Adipose tissue (tissue), 3 donors: ENCODE results near the gene MGME1. TPM values are rescaled to one million over a fixed set of nuclear protein-coding genes. Genes with fewer than 3 reads are reported as not detected.

Experiments used
- H3K27ac ChIP-seq: one replicate; pipeline ENCODE4 v1.5.1; 2013; ENCODE audit warnings: low read depth, low read length
- WGBS, 3 donors: extraction: QIAGEN DNeasy Blood & Tissue Kit; methylation state at CpG; one replicate each; pipeline ENCODE4 v1.1.7; 2013; 5-methylcytosine and 5-hydroxymethylcytosine counted together
- polyA plus RNA-seq, 3 donors: library from polyadenylated mRNA; stranded (reverse); fragments of 200-250 nt; gene quantifications; one replicate each; pipeline ENCODE4 v1.2.3, GENCODE V29; 2013
- donor health status: healthy with polysubstance abuse.
- donor health status: Bipolar disorder and iron deficiency.
- donor health status: healthy.

The MGME1 gene
- polyA plus RNA-seq, 3 donors = 5.4 to 11.2 (median 6.8) TPM

DNA sequence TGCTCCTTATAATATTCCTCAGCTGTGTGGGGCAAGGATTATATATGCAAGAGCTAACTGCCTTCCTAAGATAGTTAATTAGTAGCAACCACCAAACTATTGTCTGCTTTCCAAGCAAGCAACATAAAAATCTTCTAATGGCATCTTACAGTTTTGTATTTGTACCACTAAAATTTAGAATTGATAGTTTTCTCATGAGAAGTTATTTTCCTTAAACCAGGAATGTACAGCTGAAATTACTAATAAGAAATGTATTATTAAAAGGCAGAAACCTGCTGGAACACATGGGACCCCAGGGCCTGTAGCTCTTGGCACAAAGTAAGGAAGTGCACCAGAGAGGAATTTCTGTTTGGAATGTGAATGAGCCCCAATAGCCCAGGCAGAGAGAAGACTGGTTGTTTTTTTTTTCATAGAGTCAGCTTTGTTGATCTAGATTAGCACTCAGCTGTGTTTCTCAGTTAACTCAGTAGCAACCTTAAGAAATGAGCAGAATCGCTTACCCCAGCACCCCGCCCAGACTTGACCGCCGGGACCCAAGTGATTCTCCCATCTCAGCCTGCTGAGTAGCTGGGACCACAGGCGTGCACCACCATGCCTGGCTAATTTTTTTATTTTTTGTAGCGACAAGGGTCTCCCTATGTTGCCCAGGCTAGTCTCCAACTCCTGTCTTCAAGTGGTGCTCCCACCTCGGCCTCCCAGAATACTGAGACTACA, 2.6 kb downstream of the MGME1 start:
- no peak overlapping the region for H3K27ac ChIP-seq
- WGBS, 3 donors = 47 to 75% (median 68%) methylated on average over 7 of the region's 7 CpGs

DNA sequence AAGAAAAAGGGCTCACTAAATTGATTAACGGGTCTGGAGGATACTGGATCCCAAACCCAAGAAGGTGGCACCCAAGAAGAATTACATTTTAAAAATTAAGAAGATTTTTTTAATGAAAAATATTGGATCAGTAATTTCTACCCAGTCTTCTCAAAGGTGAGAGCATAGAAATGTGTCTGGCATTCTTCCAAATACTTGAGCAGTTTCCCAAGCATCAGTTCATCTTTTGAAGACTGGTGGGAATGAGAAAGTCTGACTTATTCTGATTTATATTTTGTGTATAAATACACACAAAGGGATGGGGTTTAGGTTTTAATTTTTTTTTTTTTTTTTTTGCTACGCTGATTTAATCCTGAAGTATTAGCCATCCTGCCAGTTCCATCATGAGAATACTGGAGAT, 3.3 kb downstream of the MGME1 start:
- 72 to 80% (median 74%) methylated on average over 2 of the region's 2 CpGs for WGBS, 3 donors
- H3K27ac ChIP-seq = no peak overlapping the region

DNA sequence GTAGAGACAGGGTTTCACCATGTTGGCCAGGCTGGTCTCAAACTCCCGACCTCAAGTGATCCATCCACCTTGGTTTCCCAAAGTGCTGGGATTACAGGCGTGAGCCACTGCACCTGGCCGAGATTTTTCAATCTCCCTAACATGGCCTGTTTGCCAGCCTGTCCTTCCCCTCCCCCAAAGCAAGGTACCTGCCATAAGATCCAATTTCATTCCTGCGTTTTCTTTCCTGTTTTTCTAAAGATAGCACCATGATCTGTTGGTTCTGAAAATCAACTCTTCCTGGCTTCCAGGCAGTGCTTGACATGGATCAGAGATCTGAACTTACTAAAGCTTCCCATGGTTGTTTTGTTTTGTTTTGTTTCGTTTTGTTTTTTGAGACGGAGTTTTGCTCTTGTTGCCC, 7.5 kb downstream of the MGME1 start:
- no peak overlapping the region for H3K27ac ChIP-seq
- WGBS, 3 donors = 86 to 96% (median 93%) methylated on average over 6 of the region's 6 CpGs

DNA sequence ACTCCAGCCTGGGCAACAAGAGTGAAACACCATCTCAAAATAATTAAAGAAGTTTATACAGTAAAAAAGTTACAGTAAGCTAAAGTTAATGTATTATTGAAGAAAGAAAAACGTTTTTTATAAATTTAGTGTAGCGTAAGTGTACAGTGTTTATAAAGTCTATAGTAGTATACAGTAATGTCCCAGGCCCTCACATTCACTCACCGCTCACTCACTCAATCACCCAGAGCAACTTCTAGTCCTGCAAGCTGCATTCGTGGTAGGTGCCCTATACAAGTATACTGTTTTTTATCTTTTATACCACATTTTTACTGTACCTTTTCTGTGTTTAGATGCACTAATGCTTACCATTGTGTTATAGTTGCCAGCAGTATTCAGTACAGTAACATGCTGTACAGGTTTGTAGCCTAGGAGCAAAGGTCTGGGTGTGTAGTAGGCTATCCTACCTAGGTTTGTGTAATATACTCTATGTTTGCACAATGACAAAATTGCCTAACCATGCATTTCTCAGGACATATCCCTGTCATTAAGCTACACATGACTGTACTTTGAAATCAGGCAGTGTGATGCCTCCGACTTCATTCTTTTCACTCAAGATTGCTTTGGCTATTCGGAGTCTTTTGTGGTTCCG, 16.7 kb downstream of the MGME1 start:
- 82 to 92% (median 91%) methylated on average over 7 of the region's 7 CpGs for WGBS, 3 donors
- no peak overlapping the region for H3K27ac ChIP-seq

DNA sequence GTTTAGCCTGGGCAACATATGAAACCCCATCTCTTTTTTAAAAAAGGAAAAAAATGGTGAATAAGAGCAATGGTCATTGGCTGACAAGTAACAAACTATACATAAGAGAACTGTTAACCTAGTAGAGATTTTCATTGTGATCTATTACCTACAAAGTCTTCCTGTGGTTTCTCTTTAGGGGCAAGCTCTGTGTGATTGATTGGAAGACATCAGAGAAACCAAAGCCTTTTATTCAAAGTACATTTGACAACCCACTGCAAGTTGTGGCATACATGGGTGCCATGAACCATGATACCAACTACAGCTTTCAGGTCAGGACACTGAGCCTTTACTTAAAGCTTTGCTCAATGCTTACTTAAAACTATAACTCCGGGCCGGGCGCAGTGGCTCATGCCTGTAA, 19.2 kb downstream of the MGME1 start:
- H3K27ac ChIP-seq = no peak overlapping the region
- WGBS, 3 donors = 93 to 96% (median 93%) methylated on average over 3 of the region's 3 CpGs

DNA sequence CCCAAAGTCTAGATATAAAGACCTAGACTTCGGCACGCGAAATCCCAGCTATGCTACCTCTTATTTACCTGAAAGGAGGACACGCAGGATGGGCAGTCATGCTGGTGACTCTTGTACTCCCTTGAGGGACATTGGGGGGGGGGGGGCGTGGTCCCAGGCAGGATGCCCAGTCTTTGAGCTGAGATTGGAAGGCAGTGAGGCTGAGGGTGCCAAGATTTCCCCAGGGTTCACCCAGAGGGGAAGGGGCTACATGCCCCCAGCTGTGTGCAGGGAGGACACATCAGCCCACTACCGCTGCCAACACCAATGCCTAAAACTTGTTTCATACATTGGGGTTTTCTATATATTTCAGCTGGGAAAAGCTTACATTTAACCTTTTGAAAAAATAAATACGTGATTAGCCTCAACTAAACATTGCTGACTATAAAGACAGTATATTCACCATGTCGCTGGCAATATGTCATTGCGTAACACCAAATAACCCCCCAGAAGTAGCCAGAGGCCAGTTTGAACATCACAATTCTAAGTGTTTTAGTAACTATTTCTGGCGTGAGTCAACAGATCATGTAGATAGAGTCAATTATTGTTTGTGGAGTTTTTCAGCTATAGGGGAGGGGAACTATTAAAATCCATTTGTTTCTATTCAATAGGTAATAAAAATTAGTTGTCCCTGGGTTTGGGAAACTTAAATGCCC, 21.6 kb downstream of the MGME1 start:
- 90 to 93% (median 92%) methylated on average over 10 of the region's 10 CpGs for WGBS, 3 donors
- no peak overlapping the region for H3K27ac ChIP-seq

DNA sequence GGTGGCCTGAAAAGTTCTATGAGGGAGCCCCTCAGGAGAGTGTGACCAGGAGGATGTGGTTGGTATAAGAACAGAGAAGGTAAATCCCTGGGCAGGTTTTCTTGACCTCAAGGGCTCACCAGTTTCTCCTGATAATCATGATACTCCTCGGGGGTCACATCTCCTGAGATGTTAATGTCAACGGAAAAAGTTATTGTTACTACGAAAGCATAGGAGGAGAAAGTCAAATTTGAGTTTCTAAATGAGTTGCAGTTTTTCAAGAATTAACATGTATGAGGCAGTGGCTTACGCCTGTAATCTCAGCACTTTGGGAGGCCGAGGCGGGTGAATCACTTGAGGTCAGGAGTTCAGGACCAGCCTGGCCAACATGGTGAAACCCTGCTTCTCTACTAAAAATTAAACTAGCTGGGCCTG, 23.4 kb downstream of the MGME1 start:
- no peak overlapping the region for H3K27ac ChIP-seq

DNA sequence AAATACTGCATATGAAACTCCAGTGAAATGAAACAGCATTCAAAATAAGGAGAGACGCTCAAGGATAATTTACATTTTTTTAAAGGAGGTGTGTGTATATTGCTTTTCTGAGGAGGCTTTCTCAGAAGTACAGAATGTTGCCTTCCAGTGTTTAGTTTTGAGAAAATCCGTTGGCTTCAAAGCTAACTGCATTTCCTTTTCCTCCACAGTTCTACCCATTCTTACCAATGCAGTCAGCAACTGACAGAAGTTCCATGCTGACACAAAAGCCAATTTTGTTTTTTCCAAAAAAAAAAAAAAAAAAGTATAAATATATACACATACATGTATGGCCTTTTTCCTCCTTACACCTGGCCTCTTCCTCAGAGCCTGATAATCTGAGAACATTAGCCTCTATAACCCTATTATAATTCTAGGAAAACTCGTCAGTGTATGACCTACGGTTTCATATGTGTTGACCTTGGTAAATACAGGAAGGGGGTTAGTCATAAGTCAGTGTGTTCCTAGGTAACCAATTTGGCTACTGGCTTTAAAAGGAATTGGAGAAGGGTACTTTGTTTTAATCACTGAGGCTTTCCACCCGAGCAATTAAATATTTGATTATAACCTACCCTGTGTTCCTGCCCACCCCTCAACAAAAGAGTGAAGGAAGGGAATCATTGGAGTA, 24.2 kb downstream of the MGME1 start:
- H3K27ac ChIP-seq = no peak overlapping the region
- WGBS, 3 donors = 48 to 65% (median 54%) methylated on average over 5 of the region's 5 CpGs

More for the DNA sequence above, 23.4 kb downstream of the MGME1 start:
- 74 to 88% (median 85%) methylated on average over 6 of the region's 6 CpGs for WGBS, 3 donors

DNA sequence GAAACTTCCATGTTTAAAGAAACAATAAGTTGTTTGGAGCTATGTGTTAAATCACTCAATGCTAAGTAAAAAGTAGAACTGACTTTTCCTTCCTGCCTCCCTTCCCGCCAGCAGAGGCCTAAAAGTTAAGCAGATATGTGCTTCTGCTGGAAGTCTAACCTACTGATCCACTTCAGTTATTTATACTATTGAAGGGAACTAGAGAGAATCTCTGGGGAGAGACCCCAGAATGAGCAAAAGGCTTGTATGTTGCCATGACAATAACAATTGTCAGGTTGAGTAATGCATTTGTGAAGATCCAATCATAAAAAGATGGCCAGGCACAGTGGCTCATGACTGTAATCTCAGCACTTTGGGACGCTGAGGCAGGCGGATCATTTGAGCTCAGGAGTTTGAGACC, 24.7 kb downstream of the MGME1 start:
- no peak overlapping the region for H3K27ac ChIP-seq
- 81 to 92% (median 84%) methylated on average over 3 of the region's 3 CpGs for WGBS, 3 donors

DNA sequence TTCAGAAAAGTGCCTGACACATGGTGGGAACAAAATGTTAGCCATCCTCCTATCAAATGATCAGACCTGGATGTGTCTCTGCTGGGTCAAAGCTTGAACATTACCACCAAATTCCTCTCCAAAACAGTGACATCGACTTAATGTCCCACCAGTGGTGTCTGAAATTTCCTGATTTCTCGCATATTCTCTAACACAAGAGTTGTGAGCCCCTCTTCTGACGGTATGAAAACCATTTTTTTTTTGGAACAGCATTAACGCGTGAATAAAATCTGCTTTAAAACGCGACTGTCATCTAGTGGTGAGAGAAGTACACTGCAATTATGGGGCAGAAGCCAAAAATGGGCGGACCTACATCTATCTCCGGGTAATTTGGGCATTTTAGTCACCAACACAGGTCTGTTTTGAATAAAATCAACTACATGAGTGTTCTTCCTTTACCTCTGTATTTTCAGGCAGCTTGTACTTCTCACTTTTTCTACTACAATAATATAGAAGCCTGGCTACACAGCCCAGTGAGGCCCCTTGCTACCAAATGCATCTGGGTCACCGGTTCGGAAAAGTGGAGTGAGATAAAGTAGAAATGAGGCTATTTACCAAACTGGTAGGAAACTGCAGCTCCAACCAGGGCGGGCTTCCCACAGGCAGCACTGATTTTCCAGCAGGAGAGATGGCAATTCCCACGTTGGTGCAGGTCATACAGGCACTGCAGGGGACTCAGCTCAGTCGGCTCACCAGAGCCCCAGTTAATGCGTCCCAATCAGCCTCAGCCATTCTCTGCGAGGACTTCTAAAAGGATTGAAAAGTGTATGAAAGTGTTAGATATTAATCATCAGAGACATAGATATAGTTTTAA, 27.4 kb downstream of the MGME1 start:
- no peak overlapping the region for H3K27ac ChIP-seq
- WGBS, 3 donors = 21 to 24% (median 22%) methylated on average over 16 of the region's 16 CpGs

DNA sequence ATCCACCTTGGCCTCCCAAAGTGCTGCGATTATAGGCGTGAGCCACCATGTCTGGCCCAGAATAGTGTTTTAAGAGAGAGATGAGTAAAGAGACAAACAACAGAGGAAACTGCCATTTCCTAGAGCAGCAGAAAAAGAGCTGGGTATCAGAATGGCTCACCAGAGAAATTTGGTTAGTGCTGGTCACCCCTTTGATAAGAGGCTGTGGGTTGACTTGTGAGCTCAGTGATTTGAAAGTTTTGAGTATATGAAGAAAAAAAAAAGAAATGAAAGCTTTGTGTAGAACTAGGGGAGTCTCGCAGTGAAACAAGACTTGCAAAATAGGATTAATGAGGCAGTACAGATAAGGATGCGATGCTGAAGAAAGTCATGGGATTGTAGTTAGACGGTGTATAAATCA, 29.6 kb downstream of the MGME1 start:
- WGBS, 3 donors = 92 to 96% (median 92%) methylated on average over 5 of the region's 5 CpGs
- no peak overlapping the region for H3K27ac ChIP-seq

DNA sequence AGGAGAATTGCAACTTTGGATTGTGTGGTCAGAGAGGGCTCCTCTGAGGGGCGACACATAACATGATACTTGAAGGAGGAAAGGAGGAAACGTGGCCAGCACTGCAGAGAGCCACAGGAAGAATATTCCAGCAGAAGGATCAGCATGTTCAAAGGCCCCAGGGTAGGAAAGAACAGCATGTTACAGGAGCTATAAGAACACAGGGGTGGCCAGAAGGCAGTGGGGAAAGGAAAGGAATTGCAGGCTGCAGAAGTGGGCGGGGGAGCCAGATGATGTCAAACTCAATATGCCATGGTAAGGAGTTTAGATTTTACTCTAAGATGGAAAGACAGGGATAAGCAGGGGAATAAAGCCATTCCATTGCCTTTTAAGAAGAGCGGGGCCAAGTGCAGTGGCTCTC, 30.7 kb downstream of the MGME1 start:
- WGBS, 3 donors = 80 to 86% (median 85%) methylated on average over 4 of the region's 4 CpGs
- no peak overlapping the region for H3K27ac ChIP-seq

DNA sequence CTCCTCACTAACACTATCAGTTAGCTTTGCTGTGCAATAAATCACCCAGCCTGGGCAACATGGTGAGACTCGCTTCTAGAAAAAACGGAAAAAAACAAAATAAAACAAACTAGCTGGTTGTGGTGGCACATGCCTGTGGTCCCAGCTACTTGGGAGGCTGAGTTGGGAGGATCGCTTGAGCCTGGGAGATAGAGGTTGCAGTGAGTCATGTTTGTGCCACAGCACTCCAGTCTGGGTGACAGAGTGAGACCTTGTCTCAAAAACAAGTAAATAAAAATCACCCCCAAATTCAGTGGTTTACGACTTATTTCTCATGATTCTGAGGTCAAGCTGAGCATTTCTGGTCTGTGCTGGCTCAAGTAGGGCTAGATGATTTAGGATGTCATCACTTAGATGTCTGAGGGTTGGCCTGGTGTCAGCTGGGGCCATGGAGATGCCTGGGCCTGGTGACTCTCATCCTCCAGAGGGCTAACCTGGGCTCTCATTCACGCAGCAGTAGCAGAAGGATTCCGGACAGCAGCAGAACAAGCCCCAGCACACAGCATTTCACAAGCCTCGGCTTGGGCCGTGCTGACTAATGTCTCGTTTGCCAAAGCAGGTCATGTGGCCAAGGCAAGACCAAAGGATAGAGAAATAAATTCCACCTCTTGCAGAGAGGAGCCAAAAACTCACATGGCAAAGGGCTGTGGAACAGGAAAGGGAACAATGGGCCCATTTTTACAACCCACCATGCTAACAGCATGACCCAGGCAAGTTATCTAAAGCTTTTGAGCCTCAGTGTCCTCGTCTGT, 32.5 kb downstream of the MGME1 start:
- H3K27ac ChIP-seq = no peak overlapping the region
- 63 to 75% (median 70%) methylated on average over 10 of the region's 10 CpGs for WGBS, 3 donors

DNA sequence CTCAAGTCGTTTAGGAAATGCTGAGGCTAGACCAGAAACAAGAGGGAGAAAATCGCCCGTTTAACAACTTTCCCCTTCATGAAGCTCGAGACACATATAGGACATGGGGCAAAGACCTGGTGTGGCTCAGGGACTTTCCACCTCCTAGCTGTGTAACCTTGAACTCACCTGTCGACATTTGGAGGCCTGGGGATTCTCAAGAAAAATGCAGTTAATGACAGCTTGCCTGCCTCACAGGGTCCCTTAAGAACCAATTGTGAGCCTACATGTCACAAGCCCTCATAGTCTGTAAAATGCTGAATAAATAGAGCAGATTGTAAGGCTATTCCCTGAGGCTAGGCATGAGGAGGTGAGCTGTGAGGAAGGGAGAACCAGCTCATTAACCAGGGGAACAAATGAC, 35.1 kb downstream of the MGME1 start:
- no peak overlapping the region for H3K27ac ChIP-seq
- WGBS, 3 donors = 53 to 65% (median 65%) methylated on average over 5 of the region's 5 CpGs

DNA sequence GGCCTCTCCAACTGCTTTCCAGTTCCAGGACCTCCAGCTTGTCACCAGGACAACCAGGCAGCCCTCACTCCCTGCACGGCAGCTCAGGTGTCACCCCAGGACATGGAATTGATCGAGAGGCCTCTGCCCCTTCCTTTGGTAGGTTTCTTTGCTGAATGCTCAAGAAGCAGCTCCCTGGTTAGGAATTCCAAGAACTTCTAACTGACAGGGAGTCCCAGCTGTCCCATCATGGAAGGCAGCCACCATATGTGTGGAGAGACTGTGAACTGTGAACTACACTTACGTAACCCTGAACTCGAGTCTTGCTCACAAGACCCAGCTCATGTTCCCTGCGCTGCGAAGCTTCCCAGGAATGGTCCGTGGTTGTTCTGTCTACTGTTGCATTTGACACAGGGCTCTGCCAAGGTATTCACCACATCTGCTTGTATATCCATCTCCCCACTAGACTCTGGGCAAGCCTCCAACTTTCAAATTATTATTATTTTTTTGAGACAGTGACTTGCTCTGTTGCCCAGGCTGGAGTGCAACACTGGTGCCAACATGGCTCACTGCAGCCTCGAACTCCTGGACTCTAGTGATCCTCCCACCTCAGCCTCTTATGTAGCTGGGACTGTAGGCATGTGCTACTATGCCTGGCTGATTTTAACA, 35.7 kb downstream of the MGME1 start:
- H3K27ac ChIP-seq = no peak overlapping the region
- WGBS, 3 donors = 66 to 79% (median 78%) methylated on average over 8 of the region's 8 CpGs

DNA sequence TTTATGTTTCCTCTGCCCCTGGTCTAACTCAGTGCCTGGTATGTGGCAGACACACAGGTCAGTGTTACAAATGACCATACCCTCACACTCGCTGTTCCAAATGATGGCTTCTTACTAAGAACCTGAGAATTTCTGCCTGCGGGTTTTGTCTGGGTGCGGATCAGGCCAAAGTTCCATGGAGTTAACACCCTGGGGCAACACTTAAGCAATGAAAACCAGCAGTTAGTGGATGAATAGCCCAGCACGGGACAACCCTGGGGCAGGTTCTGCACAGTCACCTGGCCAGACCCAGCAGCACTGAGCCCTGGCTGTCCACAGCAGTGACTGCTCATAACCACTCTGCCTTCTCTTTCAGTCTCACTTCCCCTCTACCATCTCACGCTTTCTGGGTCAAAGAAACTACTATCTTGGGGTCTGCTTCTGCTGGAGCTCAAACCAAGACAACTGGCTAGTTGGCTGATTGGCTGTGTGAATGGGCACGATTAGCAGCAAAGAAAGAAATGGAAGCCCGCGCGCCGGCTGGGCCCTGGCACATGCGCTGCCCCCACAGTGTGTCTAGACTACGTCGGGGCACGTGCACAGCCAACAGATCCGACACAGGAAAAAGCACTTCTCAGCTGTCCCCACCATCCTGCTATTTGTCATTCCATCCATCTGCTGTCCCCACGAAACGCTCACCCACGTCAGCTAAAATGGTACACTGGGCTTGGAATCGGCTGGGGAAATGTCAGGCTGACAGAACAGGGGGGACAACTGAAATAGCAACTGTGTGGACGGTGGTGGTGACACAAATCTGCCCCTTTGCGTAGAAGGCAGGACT, 36.6 kb downstream of the MGME1 start:
- 78 to 86% (median 85%) methylated on average over 21 of the region's 21 CpGs for WGBS, 3 donors
- no peak overlapping the region for H3K27ac ChIP-seq
